Sigmoid colon (tissue), 4 donors: Measurements from ENCODE around the gene CFAP69.

Experiments used
- POLR2A ChIP-seq, 2 donors: fragments of 450-650 bp; IDR thresholded peaks; one replicate each; pipeline ENCODE4 v1.6.1; 2016; ENCODE audit warnings: antibody characterized with exemption in 2 of 2, mild to moderate bottlenecking in 2 of 2, moderate library complexity in 2 of 2
- POLR2AphosphoS5 ChIP-seq, 4 donors: sonication (generic); formaldehyde crosslinking; IDR thresholded peaks; one replicate each; pipeline ENCODE4 v1.6.1; 2017; ENCODE audit warnings: antibody characterized with exemption in 4 of 4
- TF ChIP-seq, protein P1 (sequence below), 4 experiments: fragments of 450-650 bp in 3 of 4; fragments of 200-600 bp in 1 of 4; IDR thresholded peaks; one replicate each; pipeline ENCODE4 v1.5.1; 2016 to 2019; ENCODE audit warnings: antibody characterized with exemption in 4 of 4, mild to moderate bottlenecking in 3 of 4, moderate library complexity in 2 of 4

DNA sequence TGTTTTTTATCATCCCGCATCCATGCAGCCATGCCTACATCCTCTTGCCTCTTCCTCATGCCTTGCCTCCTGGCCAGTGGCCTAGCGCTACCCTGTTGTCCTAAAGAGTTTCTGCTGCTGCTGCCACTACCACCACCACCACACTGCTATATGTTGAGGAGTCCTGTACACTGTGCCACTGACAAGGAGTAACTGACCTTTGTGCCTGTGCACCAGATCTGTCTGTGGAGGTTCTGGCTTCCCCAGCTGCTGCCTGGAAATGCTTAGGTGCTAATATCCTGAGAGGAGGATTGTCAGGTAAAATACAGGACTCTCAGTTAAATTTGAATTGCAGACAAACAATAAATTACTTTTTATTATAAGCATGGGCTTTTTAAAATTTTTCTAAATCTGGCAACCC, 7.0 kb upstream of the CFAP69 start:
- TF ChIP-seq, protein P1, sequence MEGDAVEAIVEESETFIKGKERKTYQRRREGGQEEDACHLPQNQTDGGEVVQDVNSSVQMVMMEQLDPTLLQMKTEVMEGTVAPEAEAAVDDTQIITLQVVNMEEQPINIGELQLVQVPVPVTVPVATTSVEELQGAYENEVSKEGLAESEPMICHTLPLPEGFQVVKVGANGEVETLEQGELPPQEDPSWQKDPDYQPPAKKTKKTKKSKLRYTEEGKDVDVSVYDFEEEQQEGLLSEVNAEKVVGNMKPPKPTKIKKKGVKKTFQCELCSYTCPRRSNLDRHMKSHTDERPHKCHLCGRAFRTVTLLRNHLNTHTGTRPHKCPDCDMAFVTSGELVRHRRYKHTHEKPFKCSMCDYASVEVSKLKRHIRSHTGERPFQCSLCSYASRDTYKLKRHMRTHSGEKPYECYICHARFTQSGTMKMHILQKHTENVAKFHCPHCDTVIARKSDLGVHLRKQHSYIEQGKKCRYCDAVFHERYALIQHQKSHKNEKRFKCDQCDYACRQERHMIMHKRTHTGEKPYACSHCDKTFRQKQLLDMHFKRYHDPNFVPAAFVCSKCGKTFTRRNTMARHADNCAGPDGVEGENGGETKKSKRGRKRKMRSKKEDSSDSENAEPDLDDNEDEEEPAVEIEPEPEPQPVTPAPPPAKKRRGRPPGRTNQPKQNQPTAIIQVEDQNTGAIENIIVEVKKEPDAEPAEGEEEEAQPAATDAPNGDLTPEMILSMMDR (IDR thresholded peaks at IDR 0.05) = no peak
- TF ChIP-seq POLR2A (IDR thresholded peaks at IDR 0.05) = no peak
- TF ChIP-seq POLR2AphosphoS5 (IDR thresholded peaks at IDR 0.05) = no peak
